Keratinocyte (primary cell): Measurements from ENCODE around the gene CNNM2. TPM values are rescaled to one million over a fixed set of nuclear protein-coding genes. Genes with fewer than 3 reads are reported as not detected.

ENCODE experiments used
- DNase-seq: peaks from one replicate; pipeline ENCODE4 v3.0.0-alpha.2; 2011; ENCODE audit warnings: low read depth, missing footprints, low spot score
- FAIRE-seq: peaks from 2 replicates; lab custom pipeline; 2011; peaks lifted over from hg19 to GRCh38; lab: Jason Lieb, UNC
- H2AFZ ChIP-seq: 2 replicates; pipeline ENCODE4 v1.6.0; 2012; ENCODE audit warnings: low read length, control low read depth, inconsistent platforms; ENCODE audit not compliant: control insufficient read depth
- H3K27ac ChIP-seq: 2 replicates; pipeline ENCODE4 v1.5.1; 2011; ENCODE audit warnings: low read length; ENCODE audit not compliant: control insufficient read depth, insufficient read depth
- H3K27me3 ChIP-seq: 3 replicates; pipeline ENCODE4 v1.6.0; 2011; ENCODE audit warnings: low read length; ENCODE audit not compliant: control insufficient read depth, insufficient read depth; ENCODE audit errors: extremely low read depth
- H3K36me3 ChIP-seq, 2 experiments: 2 replicates in 1 of 2; 3 replicates in 1 of 2; pipeline ENCODE4 v1.5.1; 2011; ENCODE audit warnings: low read length in 2 of 2, mild to moderate bottlenecking in 1 of 2; ENCODE audit not compliant: control insufficient read depth in 2 of 2, insufficient read depth in 2 of 2; ENCODE audit errors: extremely low read depth in 1 of 2
- H3K4me1 ChIP-seq: 3 replicates; pipeline ENCODE4 v1.5.1; 2011; ENCODE audit warnings: low read length; ENCODE audit not compliant: control insufficient read depth, insufficient read depth; ENCODE audit errors: extremely low read depth
- H3K4me2 ChIP-seq: 3 replicates; pipeline ENCODE4 v1.6.0; 2011; ENCODE audit warnings: low read depth, low read length; ENCODE audit not compliant: control insufficient read depth, insufficient read depth; ENCODE audit errors: extremely low read depth
- H3K4me3 ChIP-seq, 3 experiments: fragments of 200-600 bp in 1 of 3; sonication (generic) in 1 of 3; 2 replicates in 2 of 3; 3 replicates in 1 of 3; pipeline ENCODE4 v1.5.1; 2011 to 2016; ENCODE audit warnings: low read length in 3 of 3, mild to moderate bottlenecking in 3 of 3, control low read depth in 2 of 3, inconsistent platforms in 1 of 3, low read depth in 1 of 3, mixed read lengths in 1 of 3, mixed run types in 1 of 3, moderate library complexity in 1 of 3; ENCODE audit not compliant: control insufficient read depth in 2 of 3, insufficient read depth in 2 of 3; ENCODE audit errors: extremely low read depth in 1 of 3
- H3K79me2 ChIP-seq: 2 replicates; pipeline ENCODE4 v1.6.0; 2012; ENCODE audit warnings: low read length; ENCODE audit not compliant: control insufficient read depth, insufficient read depth
- H3K9ac ChIP-seq: 3 replicates; pipeline ENCODE4 v1.6.0; 2011; ENCODE audit warnings: low read length; ENCODE audit not compliant: control insufficient read depth, insufficient read depth; ENCODE audit errors: extremely low read depth
- H3K9me1 ChIP-seq: 3 replicates; pipeline ENCODE4 v1.6.0; 2011; ENCODE audit warnings: low read length; ENCODE audit not compliant: control insufficient read depth, insufficient read depth; ENCODE audit errors: extremely low read depth
- H3K9me3 ChIP-seq: 2 replicates; pipeline ENCODE4 v1.5.1; 2012; ENCODE audit warnings: low read depth, low read length; ENCODE audit not compliant: control insufficient read depth
- H4K20me1 ChIP-seq: 3 replicates; pipeline ENCODE4 v1.6.0; 2011; ENCODE audit warnings: low read length; ENCODE audit not compliant: control insufficient read depth, insufficient read depth; ENCODE audit errors: extremely low read depth
- CTCF ChIP-seq, 3 experiments: IDR thresholded peaks in 1 of 3; conservative IDR thresholded peaks in 1 of 3; optimal IDR thresholded peaks in 1 of 3; 2 replicates in 2 of 3; 3 replicates in 1 of 3; pipeline versions ENCODE3 to v1.5.1; 2011; ENCODE audit warnings: low read length in 3 of 3, mild to moderate bottlenecking in 3 of 3, moderate library complexity in 2 of 3, control low read depth in 1 of 3, inconsistent platforms in 1 of 3; ENCODE audit not compliant: insufficient read depth in 2 of 3; ENCODE audit errors: extremely low read depth in 1 of 3
- EZH2 ChIP-seq: IDR thresholded peaks from one replicate; pipeline ENCODE4 v1.6.1; 2012; ENCODE audit warnings: inconsistent platforms, mild to moderate bottlenecking, low read length, moderate library complexity
- dilution Hi-C: fragments of 300-500 bp; cut with MboI; formaldehyde crosslinking; loops from one replicate; pipeline ENCODE4 v1.7.0; 2020; ENCODE audit warnings: low sequenced_read_pairs; ENCODE audit not compliant: extremely low pct_ligation_motif_present
- polyA plus RNA-seq, 5 experiments: library from polyadenylated mRNA; depleted of rRNA in 3 of 5; stranded (reverse) in 3 of 5; stranded (forward) in 1 of 5; unstranded in 1 of 5; fragments of >200 nt; gene quantifications; 1 replicate in 1 of 5; 2 replicates in 3 of 5; 3 replicates in 1 of 5; pipeline versions ENCODE4 v1.2.1 to v1.2.3, GENCODE V29; 2011 to 2012; ENCODE audit warnings: missing spikeins in 2 of 5, low read depth in 1 of 5, low replicate concordance in 1 of 5

Gene CNNM2
- polyA plus RNA-seq, 1 donor (not counting 4 experiments of a cell fraction or from before 2014, with no cell fraction given): 1.5 TPM

GRCh38 chr10:103045961-103046360 is 127.9 kb downstream of the CNNM2 start:
- no peaks in the 10 kb centered on the region for H3K9me1 ChIP-seq
- H3K4me1 ChIP-seq: peaks cover 7% of the 10 kb centered on the region
- H3K79me2 ChIP-seq: no peaks in the 10 kb centered on the region
- no peak overlapping the region for H2AFZ ChIP-seq
- no peak for TF ChIP-seq CTCF (optimal IDR thresholded peaks at IDR 0.05 in 1 of 3, IDR thresholded peaks at IDR 0.05 in 1 of 3, conservative IDR thresholded peaks at IDR 0.05 in 1 of 3; ENCODE audit: extremely low read depth in 1 of 3, insufficient read depth in 2 of 3, low read length in 3 of 3)
- no peak for TF ChIP-seq EZH2
- no peak overlapping the region for H3K4me2 ChIP-seq
- peaks cover 0 to 1% of the 10 kb centered on the region in 2 experiments for H3K36me3 ChIP-seq
- DNase-seq: no peak
- H3K27ac ChIP-seq: no peak overlapping the region
- H4K20me1 ChIP-seq: no peaks in the 10 kb centered on the region
- no peak overlapping the region for H3K4me3 ChIP-seq
- FAIRE-seq: no peak
- no peak overlapping the region for H3K9ac ChIP-seq
- no peaks in the 10 kb centered on the region for H3K27me3 ChIP-seq
- dilution Hi-C loops: no loop called here
- no peaks in the 10 kb centered on the region for H3K9me3 ChIP-seq

- FAIRE-seq: no peak
- dilution Hi-C loops: no loop called here
- Histone ChIP-seq H3K27me3 (no peaks in the 10 kb centered on the region), H3K27ac (no peak overlapping the region), H3K4me3 (no peak overlapping the region), H2AFZ (no peak overlapping the region), H3K9ac (no peak overlapping the region), H4K20me1 (no peaks in the 10 kb centered on the region), H3K4me2 (no peak overlapping the region), H3K36me3 (peaks cover 0 to 1% of the 10 kb centered on the region in 2 experiments), H3K9me1 (no peaks in the 10 kb centered on the region), H3K79me2 (no peaks in the 10 kb centered on the region), H3K9me3 (no peaks in the 10 kb centered on the region), H3K4me1 (peaks cover 2% of the 10 kb centered on the region)
- no peak for DNase-seq
- TF ChIP-seq EZH2 (no peak), CTCF (optimal IDR thresholded peaks at IDR 0.05 in 1 of 3, IDR thresholded peaks at IDR 0.05 in 1 of 3, conservative IDR thresholded peaks at IDR 0.05 in 1 of 3; ENCODE audit: extremely low read depth in 1 of 3, insufficient read depth in 2 of 3, low read length in 3 of 3) (no peak)
Observed at GRCh38 chr10:103047381-103047780, 129.3 kb downstream of the CNNM2 start.
